ENCODE data around the gene NKX3-2.

The NKX3-2 gene

DNA sequence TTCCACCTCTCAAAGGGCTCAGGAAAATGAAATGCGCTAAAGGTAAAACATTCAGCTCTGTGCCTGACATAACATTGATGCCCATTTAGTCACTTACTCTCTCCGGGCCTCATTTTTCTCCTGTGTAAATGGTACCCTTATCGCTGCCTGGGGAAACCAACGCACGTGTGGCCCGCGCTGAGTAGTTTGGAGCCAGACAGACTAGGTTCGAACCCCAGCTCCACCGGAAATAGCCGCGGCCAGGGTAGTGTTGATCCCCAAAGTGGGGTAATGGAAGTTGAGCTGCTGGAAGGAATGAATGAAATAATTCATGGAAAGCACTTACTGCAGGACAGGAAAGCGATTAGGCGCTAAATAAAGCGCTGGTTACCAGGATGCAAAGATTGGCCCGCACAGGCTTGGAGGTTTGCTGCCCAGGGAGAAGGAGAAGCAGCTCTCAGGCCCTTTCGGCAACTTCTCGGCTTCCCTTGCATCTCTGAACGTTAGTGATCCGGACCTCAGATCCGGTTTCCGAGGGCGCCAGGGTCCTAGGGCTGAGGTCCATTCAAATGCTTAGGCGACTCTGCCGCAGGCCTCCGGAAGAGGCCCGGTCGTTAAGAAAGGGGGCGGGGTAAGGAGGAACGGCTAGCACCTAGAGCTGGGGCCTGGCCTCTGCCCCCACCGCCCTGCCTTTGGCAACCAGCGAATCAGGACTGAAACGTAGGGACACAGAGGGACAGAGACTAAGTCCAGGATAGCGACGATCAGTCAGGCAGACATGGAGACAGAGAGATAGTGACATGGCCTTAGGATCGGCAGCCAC lies 13.3 kb downstream of the NKX3-2 start:
- DNase-seq, result no peak

DNA sequence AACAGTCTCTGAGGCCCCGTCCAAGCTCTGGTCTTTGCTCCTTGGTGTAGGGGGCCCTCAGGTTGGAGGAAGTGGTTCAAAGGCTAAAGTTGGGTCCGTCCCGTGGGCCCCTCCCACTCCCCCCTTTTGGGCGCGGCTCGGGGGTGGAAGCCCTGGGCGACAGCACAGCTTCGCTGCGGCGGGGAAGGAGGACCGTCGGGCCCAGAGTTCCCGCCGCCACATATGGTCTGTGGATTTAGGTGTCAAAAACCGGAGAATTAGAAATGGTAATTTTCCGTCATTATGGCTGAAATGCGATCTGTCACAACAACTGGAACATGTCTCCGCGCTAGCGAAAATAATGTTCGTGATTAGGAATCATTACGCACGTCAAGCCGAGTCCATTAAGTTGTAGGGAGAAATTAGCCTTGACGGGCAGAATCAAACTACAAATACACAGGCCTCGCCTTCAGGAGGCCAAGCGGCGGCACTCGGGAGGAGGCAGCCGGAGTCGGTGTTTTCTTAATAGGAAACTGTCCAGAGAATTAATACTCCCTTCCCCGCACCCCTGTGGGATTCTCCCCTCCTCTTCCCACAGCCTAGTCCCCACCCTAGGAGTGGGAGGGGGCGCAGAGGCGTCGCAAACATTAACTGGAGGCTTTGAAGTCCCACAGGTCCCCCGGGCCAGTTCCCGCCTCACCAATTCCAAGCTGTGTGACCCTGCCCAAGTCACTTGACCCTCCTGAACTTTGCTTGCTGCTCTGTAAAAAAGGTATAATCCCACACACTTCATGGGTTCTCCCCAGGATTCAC lies 15.0 kb downstream of the NKX3-2 start:
- no peak for DNase-seq

DNA sequence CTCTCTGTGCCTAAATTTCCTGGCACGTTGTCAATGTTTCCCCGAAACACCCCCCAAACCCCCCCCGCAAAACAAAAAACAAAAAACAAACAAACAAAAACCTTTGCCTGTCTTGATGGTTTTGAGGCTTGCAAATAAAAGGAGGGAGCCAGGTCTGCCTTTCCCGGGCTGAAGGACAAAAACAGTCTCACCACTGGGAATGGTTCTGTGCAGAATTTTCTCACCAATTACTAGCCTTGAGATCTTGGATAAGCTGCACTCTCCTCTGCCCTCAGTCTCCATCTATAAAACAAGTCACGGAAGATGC lies 15.5 kb downstream of the NKX3-2 start:
- no peak for DNase-seq

DNA sequence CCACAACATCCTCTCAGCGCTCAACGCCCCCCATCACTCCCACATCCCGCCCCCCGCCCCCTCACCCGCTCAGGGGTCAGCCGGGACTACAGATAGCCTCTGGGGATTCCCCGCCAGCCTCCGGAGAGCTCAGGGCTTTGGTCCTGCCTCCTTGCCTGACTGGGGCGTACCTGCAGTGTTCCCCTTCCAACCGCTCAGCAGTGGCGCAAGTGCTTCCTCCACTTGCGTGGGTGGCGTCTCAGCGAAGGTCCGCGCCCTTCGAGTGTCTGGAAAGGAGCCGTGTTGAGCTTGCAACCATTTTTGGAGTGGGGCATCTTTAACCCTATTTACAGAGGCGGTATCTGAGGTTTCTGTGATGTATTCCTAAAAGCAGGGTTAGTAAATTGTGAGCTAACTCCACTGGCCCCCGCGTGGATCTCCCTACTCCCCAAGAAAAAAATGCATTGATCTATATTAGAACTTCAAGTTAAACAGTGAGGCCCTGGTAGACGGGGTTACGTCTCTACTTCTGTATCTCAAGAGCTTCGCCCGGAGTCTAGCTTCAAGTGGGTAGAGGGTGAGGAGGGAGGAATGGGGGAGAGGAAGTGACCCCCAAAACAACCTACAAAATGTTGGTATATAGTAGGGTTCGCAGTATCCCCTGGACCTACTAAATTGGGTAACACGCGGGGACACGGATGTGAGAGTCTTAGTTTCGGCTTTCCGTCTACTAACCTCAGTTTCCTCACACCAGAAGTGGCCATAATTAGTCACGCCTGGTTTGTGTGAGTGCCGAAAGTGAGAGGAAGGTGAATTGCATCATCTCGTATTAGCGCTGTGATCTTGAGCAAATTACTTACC lies 16.1 kb downstream of the NKX3-2 start:
- DNase-seq, result no peak

DNA sequence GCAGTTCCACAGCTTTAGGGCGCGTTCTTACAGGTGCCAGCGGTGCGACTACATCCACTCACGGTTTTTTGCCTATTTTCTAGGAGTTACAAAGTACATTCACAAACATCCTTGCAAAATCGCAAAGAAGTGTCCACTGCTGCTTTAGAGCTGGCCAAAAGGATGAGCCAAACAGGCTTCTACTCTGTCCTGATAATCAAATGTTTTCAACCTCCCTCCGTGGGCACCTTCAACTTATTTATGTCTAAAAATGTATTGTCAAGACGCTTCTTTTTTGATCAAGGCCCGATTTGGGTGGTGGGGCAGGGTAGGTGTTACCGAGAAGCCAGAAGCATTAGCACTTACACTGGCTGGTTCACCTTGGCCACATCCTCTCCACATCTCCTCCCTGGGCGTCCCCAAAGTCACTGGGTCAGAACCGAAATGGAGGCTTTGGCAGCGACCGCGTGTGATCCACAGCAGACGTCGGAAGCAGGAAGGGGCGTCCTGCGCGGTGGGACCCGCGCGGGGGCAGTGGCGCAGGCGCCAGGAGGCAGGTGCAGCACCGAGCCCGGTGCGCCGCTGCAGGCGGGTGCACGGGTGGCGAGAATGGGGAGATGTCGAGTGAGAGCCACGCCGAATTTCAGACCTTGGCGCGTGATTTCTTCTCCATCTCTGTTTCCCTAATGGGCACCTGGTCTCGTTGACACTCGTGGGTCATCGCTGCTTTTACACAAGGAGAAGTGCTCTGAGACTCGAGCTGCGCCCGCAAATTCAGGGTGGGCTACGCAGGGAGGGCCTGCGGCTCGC lies 16.9 kb downstream of the NKX3-2 start:
- no peak for DNase-seq

DNA sequence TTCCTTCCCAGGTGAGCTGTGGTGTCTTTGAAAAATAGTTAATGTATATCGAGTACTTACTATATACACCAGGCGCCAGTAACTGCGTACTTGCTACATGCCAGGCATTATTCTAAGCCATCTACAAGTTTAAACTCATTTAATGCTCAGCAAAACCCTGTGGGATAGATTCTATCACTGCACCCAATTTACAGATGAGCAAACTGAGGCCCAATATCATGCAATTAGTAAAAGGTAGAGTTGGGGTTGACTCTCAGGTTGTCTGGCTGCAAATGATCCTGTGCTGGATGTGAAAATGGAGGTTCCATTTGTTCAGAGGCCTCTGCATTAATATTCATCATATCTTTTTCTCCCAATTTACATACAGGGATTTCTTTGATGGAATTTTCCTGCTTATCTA lies 17.6 kb downstream of the NKX3-2 start:
- no peak for DNase-seq

DNA sequence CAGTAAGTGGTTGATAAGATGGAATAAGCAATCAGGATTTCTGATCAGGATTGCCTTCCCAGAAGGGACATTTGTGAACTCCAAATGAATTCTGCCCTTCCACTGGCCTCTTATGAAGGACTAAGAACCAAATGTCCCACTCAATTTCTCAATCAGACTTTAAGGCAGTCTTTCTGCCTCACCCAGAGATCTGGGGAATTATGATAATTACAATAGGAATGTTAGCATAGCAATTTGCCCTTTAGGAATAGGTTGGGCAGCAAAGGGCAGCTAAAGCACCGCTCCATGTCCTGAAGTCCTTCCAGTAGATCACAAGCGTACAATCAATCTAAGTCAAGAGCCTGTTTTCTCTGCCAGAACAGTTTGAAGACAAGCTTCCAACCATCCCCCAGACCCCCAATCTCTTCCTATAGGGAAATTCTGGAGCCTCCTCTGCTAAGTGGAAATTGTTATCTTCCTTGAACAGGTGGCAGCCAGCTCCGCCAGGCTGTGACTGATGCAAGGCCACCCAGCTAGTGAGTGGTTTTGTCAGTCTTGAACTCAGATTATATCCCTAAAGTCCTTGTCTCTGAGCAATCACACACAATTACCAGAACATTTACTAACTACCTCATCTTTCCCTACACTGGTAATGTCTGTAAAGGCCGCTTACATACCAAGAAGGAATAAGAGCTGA lies 18.6 kb downstream of the NKX3-2 start:
- DNase-seq, result no peak

DNA sequence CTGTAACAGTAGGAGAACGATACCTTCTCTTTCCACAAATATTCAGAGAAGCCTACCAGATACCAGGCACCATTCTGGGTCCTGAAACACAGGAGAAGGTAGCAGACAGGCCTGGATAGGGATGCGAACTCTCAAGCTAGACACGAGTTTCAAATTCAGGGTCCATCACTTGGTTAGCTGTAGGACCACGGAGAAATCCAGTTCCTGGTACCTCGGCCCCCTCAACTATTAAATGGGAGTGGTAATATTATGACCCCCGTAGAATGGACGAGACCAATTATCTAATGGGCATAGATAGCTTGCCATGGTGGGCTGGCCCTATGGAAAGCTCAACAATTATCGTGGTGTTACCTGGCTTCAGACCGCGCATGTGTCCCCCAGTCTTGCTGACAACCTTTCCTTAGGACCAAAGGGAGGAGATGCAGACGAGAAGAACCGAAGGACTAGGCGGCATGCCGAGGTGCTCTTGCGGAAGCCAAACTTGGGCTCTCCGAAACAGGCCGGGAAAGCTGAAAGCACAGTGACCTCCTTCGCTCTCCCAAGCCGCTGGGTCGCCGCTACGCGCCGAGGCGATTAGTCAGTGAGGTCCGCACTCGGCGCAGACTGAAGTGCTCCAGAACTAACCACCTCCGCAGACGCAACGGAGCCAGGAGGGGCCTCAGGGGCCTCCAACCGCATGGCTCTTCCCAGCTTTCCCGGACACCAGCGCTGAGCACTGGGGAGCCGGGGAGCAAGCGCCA lies 19.6 kb downstream of the NKX3-2 start:
- DNase-seq, result no peak

DNA sequence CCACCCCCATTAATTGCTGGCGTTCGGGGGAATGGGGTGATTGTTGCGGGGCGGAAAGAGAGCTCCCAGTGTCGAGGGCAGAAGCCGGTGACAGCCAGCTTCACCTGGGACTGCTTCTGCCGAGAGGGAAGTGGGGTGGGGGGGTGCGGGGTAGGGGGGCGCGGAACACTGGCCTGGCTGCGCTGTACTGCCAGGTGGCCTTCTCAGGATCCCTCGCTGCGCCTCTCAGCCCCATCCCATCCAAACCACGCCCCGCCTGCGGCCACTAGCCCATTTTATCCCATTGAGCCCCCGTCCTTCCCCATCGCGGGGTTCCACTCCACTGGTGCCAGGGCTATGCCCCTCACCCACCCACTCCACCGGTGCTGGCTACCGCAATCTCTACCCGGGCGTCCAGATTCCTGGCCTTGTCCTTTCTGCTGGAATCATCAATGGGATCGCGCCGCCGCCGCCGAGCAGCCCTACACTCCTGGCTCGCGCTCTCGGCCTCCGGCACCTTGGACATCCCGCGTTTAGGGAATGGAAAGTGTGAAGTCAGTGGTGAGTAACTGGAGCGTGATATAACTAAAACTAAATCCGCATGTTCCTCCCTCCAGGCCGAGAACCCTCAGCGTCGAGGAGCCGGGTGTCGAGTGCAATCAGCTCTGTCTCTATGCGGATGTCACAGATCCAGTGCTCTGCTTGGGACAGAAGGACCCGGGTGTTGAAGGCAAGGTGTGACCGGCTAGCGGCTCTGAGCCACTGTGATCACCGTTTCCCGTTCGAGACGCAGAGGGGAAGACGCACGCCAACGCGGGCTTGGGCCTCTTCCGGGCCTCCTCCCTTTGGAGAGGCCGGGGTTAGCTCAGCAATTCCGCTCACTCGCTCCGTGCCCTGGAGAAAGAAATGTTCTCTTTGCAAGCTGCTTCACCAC lies 20.5 kb downstream of the NKX3-2 start:
- no peak for DNase-seq

DNA sequence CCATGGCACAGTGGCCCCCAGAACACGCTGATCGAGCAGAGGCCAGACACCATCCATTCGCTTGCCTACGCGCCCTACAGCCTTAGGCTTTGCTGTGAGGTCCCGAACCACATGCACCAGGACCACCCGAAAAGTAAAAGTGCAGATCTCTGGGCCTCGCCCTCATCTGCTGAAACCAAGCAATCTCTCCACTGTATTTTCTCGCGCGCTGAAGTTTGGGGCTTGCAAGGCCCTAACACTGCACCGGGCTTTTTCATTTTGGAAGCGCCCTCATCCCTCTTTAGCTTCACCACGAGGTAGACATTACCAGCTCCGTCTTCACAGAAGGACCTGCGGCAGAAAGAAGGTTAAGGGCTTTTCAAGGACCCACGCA lies 21.2 kb downstream of the NKX3-2 start:
- DNase-seq, result no peak

DNA sequence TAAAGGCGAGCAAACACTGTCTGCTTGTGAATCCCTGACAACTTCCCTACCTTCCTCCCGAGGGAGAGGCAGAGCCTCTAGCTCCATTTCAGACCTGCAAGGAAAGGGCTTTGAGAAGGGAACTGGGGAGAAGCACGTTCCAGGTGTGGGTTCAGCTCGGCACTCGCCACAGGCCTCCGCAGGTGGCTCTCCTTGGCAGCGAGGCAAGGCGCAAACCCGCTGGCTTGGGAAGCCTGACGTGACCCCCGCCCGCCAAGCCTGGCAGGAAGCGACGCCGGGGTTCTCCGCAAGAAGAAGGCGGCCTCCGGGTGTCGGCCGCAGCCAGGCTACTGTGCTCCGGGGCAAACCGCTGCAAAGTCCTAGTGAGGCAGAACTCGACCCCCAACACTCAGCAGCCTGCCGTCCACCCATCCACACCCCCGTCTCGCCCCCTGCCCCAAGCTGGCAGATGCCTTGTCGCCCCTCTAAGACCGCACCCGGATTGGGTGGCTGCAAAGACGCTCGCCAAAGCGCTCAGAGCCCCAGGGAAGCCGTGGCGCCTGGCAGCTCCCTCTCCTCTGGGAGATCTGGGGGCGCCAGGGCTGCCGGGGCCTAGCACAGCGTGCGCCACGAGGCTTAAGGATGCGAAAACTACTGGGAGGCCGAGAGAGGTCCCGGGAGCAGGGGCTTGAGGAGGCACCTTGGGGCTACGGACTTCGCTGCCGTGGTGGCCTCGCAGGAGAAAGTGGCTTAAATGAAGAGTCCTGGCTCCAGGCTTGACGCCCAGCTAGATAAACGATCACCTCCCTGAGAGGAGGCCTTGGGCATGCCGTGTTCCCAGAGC lies 21.8 kb downstream of the NKX3-2 start:
- no peak for DNase-seq

DNA sequence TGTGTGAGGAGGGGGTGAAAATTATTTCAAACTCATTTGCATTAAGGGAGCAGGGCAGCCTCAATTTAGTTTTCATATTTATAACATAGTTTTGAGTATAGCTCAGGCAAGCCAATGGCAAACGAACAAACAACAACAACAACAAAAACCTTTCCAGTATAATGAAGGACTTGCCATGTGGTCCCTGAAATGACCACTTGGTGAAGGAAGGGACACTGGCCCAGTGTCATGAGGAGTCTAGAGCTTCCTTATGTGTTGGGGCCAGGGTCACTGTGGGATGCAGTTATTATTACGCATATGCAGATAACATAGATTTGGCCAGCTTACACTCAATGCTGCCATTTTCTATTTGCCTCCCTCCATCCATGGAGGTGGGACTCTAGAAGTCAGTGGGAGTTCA lies 23.3 kb downstream of the NKX3-2 start:
- DNase-seq, result no peak

DNA sequence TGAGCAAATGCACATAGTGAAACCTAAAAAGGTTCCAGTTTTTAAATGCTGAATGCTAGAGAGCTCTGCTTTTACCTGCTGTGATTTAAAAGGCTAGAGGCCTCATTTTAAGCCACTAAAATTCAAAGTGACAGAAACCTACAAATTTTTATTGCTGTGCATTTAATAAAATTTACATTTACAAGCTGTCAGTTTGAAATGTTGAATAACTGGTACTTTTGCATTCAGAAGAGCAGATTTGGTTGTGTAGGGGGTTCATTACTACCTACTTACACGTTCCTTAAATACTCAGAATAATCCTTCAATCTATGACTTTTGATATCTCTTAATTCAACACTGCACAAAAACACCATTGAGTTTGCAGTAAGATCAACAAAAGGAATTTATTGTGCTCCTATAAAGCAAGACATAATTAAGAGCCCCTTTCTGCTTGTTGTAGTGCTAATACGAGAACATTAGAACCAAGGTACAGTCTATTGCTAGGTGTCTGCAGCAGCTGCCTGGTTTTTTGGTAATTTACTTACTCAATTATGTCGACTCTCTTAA lies 27.9 kb downstream of the NKX3-2 start:
- DNase-seq, result no peak

DNA sequence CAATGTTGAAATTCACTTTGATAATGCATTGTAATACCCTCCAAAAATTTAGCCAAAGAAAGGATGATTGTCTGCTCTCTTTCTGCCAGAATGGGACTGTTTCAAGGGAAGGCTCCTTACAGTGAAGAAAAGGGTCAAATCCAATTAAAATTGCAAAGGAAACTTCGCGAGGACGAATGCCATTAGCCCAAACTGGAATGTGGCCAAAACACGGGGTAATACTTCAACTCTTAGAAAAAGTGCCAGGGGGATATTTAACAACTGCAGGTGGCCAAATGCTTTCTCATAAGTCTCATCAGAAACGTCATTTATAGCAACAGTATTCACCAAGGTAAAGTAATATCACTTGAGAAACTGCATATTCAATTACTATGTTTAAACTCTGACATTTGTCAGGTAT lies 29.0 kb downstream of the NKX3-2 start:
- DNase-seq, result no peak

DNA sequence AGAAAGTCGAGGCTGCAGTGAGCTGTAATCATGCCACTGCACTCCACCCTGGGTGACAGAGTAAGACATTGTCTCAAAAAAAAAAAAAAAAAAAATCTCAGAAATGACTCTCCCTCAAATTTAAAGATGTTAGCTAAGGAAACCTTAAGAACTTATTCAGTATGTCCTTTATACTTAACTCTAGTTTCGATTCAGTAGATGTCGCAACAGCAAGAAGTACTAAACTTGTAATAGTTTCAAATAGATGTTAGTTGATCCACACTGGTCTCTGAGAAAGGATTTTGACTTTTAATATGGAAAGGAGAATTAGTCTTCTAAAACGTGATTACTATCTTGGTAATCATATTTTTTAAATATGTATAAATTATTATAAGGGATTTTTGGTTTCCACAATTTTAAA lies 29.6 kb downstream of the NKX3-2 start:
- no peak for DNase-seq

DNA sequence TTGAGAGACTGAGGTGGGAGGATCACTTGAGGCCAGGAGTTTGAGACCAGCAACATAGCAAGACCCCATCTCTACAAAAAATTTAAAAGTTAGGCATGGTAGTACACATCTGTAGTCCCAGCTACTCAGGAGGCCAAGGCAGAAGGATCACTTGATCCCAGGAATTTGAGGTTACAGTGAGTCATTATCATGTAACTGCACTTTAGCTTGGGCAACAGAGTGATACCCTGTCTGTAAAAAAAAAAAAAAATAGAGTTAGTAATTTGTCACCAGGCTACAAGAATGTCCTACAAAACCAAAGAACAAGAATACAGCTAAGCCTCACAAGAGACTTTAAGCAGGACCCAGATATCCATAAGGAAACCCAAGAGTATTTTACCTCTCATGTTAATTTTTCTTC lies 33.2 kb downstream of the NKX3-2 start:
- DNase-seq, result no peak

DNA sequence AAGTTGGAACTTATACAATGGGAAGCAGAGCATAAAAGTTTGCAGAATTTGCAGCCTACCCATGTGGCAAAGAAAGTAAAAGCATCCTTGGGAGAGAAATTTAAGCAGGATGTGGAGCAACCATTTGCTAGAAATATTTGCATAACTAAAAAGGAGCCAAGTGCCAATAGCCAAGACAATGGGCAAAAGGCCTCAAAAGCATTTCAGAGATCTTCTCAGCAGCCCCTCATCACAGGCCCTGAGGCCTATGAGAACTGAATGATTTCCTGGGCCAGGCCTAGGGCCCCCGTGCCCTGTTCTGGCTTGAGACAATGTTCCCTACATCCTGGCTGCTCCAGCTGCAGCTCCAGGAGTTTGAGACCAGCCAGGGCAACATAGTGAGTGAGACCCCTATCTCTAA lies 34.9 kb downstream of the NKX3-2 start:
- no peak for DNase-seq

DNA sequence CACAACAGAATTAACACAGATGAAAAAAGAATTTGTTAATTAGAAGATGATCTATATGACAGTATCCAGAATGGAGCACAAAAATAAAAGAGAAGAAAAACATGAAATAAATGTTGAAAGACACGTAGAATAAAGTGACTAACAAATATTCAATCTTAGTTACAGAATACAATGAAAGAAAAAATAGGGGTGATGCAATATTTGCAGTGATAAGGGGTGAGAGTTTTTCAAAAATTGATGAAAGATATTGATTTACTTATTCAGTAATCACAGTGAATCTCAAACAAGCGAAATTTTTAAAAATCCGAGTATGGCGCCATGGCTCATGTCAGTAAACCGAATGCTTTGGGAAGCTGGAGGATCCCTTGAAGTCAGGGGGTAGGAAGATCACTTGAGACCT lies 39.9 kb downstream of the NKX3-2 start:
- no peak for DNase-seq

DNA sequence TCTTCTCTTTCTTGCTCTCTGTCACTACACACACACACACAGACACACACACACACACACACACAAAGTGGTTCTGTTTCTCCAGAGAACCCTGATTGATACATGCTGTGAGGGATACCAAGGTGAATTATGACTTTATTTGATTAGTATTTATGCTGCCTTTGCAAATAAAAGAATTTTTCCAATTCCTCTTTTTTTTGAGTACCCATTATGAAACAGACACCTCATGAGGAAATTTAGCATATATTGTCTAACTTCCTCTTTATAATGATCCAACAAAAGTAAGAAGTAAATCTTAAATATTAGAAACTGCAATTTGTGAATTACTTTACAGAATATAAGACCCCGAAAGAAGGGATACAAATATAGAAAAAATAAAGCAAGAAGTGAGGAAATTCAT lies 45.8 kb downstream of the NKX3-2 start:
- DNase-seq, result no peak

Measured in NCI-H2171 treated with DMSO at 0.1 percent for 48 hours (cell line).